PFSK-1 (cell line): Measurements from ENCODE around the gene ACACA.

Experiments
- POLR2AphosphoS5 ChIP-seq: IDR thresholded peaks from 2 replicates; pipeline ENCODE4 v1.6.1; 2012; ENCODE audit warnings: low read depth, mild to moderate bottlenecking, control low read depth, low read length, moderate library complexity
- SIN3A ChIP-seq: IDR thresholded peaks from 2 replicates; pipeline ENCODE4 v1.6.1; 2012; ENCODE audit warnings: mild to moderate bottlenecking, low read length, moderate library complexity, borderline replicate concordance; ENCODE audit not compliant: insufficient read depth
- TAF1 ChIP-seq: IDR thresholded peaks from 2 replicates; pipeline ENCODE4 v1.6.1; 2012; ENCODE audit warnings: low read length, control low read depth, borderline replicate concordance; ENCODE audit not compliant: insufficient read depth
- TF ChIP-seq, protein P1 (sequence below), 2 experiments: IDR thresholded peaks; 2 replicates each; pipeline versions ENCODE4 v1.6.1 to v1.8.0; 2011 to 2012; ENCODE audit warnings: low read depth in 2 of 2, low read length in 2 of 2, control low read depth in 1 of 2, inconsistent platforms in 1 of 2, mild to moderate bottlenecking in 1 of 2, moderate library complexity in 1 of 2; ENCODE audit not compliant: insufficient read depth in 1 of 2

GRCh38 chr17:37309051-37309450 lies 97.6 kb downstream of the ACACA start:
- TF ChIP-seq POLR2AphosphoS5 (no peak), TAF1 (no peak), SIN3A (no peak)
- TF ChIP-seq, protein P1, sequence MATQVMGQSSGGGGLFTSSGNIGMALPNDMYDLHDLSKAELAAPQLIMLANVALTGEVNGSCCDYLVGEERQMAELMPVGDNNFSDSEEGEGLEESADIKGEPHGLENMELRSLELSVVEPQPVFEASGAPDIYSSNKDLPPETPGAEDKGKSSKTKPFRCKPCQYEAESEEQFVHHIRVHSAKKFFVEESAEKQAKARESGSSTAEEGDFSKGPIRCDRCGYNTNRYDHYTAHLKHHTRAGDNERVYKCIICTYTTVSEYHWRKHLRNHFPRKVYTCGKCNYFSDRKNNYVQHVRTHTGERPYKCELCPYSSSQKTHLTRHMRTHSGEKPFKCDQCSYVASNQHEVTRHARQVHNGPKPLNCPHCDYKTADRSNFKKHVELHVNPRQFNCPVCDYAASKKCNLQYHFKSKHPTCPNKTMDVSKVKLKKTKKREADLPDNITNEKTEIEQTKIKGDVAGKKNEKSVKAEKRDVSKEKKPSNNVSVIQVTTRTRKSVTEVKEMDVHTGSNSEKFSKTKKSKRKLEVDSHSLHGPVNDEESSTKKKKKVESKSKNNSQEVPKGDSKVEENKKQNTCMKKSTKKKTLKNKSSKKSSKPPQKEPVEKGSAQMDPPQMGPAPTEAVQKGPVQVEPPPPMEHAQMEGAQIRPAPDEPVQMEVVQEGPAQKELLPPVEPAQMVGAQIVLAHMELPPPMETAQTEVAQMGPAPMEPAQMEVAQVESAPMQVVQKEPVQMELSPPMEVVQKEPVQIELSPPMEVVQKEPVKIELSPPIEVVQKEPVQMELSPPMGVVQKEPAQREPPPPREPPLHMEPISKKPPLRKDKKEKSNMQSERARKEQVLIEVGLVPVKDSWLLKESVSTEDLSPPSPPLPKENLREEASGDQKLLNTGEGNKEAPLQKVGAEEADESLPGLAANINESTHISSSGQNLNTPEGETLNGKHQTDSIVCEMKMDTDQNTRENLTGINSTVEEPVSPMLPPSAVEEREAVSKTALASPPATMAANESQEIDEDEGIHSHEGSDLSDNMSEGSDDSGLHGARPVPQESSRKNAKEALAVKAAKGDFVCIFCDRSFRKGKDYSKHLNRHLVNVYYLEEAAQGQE (IDR thresholded peaks at IDR 0.05; ENCODE audit: insufficient read depth in 1 of 2, low read depth in 2 of 2, low read length in 2 of 2), result no peak
